MM.1S (cell line): ENCODE measurements around the gene TMEM119.

ENCODE experiments used
- DNase-seq: peaks from one replicate; pipeline ENCODE4 v3.0.0-alpha.2; 2015
- H2AFZ ChIP-seq: fragments of 300-600 bp; sonication (generic); 2 replicates; pipeline ENCODE4 v1.6.0; 2016; ENCODE audit warnings: antibody characterized with exemption, low read length
- H3F3A ChIP-seq: fragments of 300-600 bp; sonication (generic); 2 replicates; pipeline ENCODE4 v1.6.1; 2016; ENCODE audit warnings: mild to moderate bottlenecking, antibody characterized with exemption, low read length, moderate library complexity, mixed read lengths; ENCODE audit not compliant: insufficient read depth
- H3K27ac ChIP-seq: fragments of 300-600 bp; sonication (generic); 2 replicates; pipeline ENCODE4 v1.5.1; 2016; ENCODE audit warnings: mild to moderate bottlenecking, low read length
- H3K27me3 ChIP-seq: fragments of 300-600 bp; sonication (generic); replicated peaks from 2 replicates; pipeline ENCODE4 v1.6.0; 2016; ENCODE audit warnings: low read length; ENCODE audit not compliant: insufficient read depth
- H3K36me3 ChIP-seq: fragments of 300-600 bp; sonication (generic); replicated peaks from 2 replicates; pipeline ENCODE4 v1.6.1; 2016; ENCODE audit warnings: mild to moderate bottlenecking, low read length, mixed read lengths; ENCODE audit not compliant: insufficient read depth
- H3K4me1 ChIP-seq: fragments of 300-600 bp; sonication (generic); 2 replicates; pipeline ENCODE4 v1.6.1; 2016; ENCODE audit warnings: low read length, mixed read lengths
- H3K4me2 ChIP-seq: fragments of 300-600 bp; sonication (generic); 2 replicates; pipeline ENCODE4 v1.6.0; 2016; ENCODE audit warnings: low read depth, low read length
- H3K4me3 ChIP-seq: fragments of 300-600 bp; sonication (generic); 2 replicates; pipeline ENCODE4 v1.5.1; 2016; ENCODE audit warnings: low read length, mixed read lengths
- H3K79me2 ChIP-seq: fragments of 300-600 bp; sonication (generic); 2 replicates; pipeline ENCODE4 v1.6.1; 2016; ENCODE audit warnings: mixed run types, low read length, mixed read lengths
- H3K9ac ChIP-seq: fragments of 300-600 bp; sonication (generic); 2 replicates; pipeline ENCODE4 v1.6.1; 2016; ENCODE audit warnings: low read length, mixed read lengths
- H3K9me2 ChIP-seq: fragments of 300-600 bp; sonication (generic); replicated peaks from 2 replicates; pipeline ENCODE4 v1.6.1; 2016; ENCODE audit warnings: mild to moderate bottlenecking, low read length, mixed read lengths; ENCODE audit not compliant: insufficient read depth
- H3K9me3 ChIP-seq: fragments of 300-600 bp; sonication (generic); replicated peaks from 2 replicates; pipeline ENCODE4 v1.6.1; 2016; ENCODE audit warnings: mild to moderate bottlenecking, low read length, mixed read lengths; ENCODE audit not compliant: insufficient read depth
- H4K20me1 ChIP-seq: fragments of 300-600 bp; sonication (generic); 2 replicates; pipeline ENCODE4 v1.6.1; 2016; ENCODE audit warnings: mild to moderate bottlenecking, low read length, moderate library complexity, mixed read lengths; ENCODE audit not compliant: insufficient read depth
- CTCF ChIP-seq: fragments of 300-600 bp; sonication (generic); IDR thresholded peaks from 2 replicates; pipeline ENCODE4 v1.5.1; 2016; ENCODE audit warnings: antibody characterized with exemption, low read length, mixed read lengths
- EZH2 ChIP-seq: fragments of 300-600 bp; sonication (generic); optimal IDR thresholded peaks from 2 replicates; pipeline ENCODE3; 2017; ENCODE audit warnings: low read depth, mild to moderate bottlenecking, antibody characterized with exemption, low read length, mixed read lengths
- EZH2phosphoT487 ChIP-seq: fragments of 300-600 bp; sonication (generic); IDR thresholded peaks from 2 replicates; pipeline ENCODE4 v1.6.1; 2018; ENCODE audit warnings: antibody characterized with exemption, low read length

TMEM119 gene

GRCh38 chr12:108561852-108562347 lies 36.0 kb downstream of the TMEM119 start:
- H3K4me3 ChIP-seq: peak overlapping the region; percentile 98
- H3K79me2 ChIP-seq: peaks cover 83% of the 10 kb centered on the region
- H3K27me3 ChIP-seq: no peaks in the 10 kb centered on the region
- TF ChIP-seq CTCF (no peak), EZH2phosphoT487 (no peak), EZH2 (no peak)
- peaks cover 54% of the 10 kb centered on the region for H3F3A ChIP-seq
- H3K27ac ChIP-seq: peak overlapping the region; percentile 84
- H3K36me3 ChIP-seq: no peaks in the 10 kb centered on the region; the same call in 1 of the 2 replicates
- peak overlapping the region; percentile 98 for H3K9ac ChIP-seq
- peaks cover 14% of the 10 kb centered on the region for H4K20me1 ChIP-seq
- peak overlapping the region; percentile 96 for H3K4me2 ChIP-seq
- peak overlapping the region; percentile 85 for H2AFZ ChIP-seq
- H3K9me3 ChIP-seq: no peaks in the 10 kb centered on the region
- no peaks in the 10 kb centered on the region for H3K9me2 ChIP-seq
- no peak for DNase-seq
- H3K4me1 ChIP-seq: peaks cover 36% of the 10 kb centered on the region

- Histone ChIP-seq H2AFZ (peak within 1 kb of the TSS; percentile 85), H3K4me3 (peak within 1 kb of the TSS; percentile 98), H3K36me3 (no peaks in the 10 kb centered on the region; the same call in 1 of the 2 replicates), H3K9ac (peak within 1 kb of the TSS; percentile 98), H3K4me1 (peaks cover 32% of the 10 kb centered on the region), H3K4me2 (peak within 1 kb of the TSS; percentile 96), H3K27ac (peak within 1 kb of the TSS; percentile 84), H3K79me2 (peaks cover 84% of the 10 kb centered on the region), H3F3A (peaks cover 45% of the 10 kb centered on the region), H3K27me3 (no peaks in the 10 kb centered on the region), H4K20me1 (peaks cover 23% of the 10 kb centered on the region), H3K9me2 (no peaks in the 10 kb centered on the region), H3K9me3 (no peaks in the 10 kb centered on the region)
- peak; percentile 93 for DNase-seq
- TF ChIP-seq CTCF (no peak), EZH2 (no peak), EZH2phosphoT487 (no peak)
Measured at GRCh38 chr12:108560752-108561719, 36.8 kb downstream of the TMEM119 start, which contains the start of gene SART3. TSS of gene SART3 (minus strand) at chr12:108561173. CDS start at chr12:108561154, 19 bp downstream.

GRCh38 chr12:108560321-108560721 lies 37.6 kb downstream of the TMEM119 start:
- H3K4me3 ChIP-seq: peak overlapping the region; percentile 98
- H4K20me1 ChIP-seq: peaks cover 30% of the 10 kb centered on the region
- TF ChIP-seq EZH2 (no peak), EZH2phosphoT487 (no peak), CTCF (no peak)
- H3K27ac ChIP-seq: peak overlapping the region; percentile 84
- DNase-seq: no peak
- peaks cover 38% of the 10 kb centered on the region for H3F3A ChIP-seq
- H3K9me2 ChIP-seq: no peaks in the 10 kb centered on the region
- H3K79me2 ChIP-seq: peaks cover 90% of the 10 kb centered on the region
- H3K9ac ChIP-seq: peak overlapping the region; percentile 98
- H3K9me3 ChIP-seq: no peaks in the 10 kb centered on the region
- peak overlapping the region; percentile 96 for H3K4me2 ChIP-seq
- no peaks in the 10 kb centered on the region; the same call in 1 of the 2 replicates for H3K36me3 ChIP-seq
- no peak overlapping the region for H2AFZ ChIP-seq
- no peaks in the 10 kb centered on the region for H3K27me3 ChIP-seq
- peaks cover 25% of the 10 kb centered on the region for H3K4me1 ChIP-seq
